HFF-Myc (cell line): Measurements from ENCODE around the gene ACP3.
"Not testable (repeated sequence)": the region's sequence is repeated elsewhere in the genome, so short reads cannot be mapped to it uniquely, and the experiment has no call there.

ENCODE experiments used
- DNase-seq: peaks from one replicate; pipeline ENCODE4 v3.0.0-alpha.2; 2011; ENCODE audit warnings: low read depth; ENCODE audit errors: extremely low read depth
- H3K4me3 ChIP-seq: replicated peaks from 2 replicates; pipeline ENCODE4 v1.5.1; 2011; ENCODE audit warnings: low read depth, mild to moderate bottlenecking, control low read depth, low read length
- TF ChIP-seq, protein P1 (sequence below): IDR thresholded peaks from 2 replicates; pipeline ENCODE4 v1.5.1; 2012; ENCODE audit warnings: mild to moderate bottlenecking, low read depth, low read length, control low read depth; ENCODE audit errors: missing control alignments

The ACP3 gene

GRCh38 chr3:132354916-132355702 lies 37.9 kb downstream of the ACP3 start:
- TF ChIP-seq, protein P1, sequence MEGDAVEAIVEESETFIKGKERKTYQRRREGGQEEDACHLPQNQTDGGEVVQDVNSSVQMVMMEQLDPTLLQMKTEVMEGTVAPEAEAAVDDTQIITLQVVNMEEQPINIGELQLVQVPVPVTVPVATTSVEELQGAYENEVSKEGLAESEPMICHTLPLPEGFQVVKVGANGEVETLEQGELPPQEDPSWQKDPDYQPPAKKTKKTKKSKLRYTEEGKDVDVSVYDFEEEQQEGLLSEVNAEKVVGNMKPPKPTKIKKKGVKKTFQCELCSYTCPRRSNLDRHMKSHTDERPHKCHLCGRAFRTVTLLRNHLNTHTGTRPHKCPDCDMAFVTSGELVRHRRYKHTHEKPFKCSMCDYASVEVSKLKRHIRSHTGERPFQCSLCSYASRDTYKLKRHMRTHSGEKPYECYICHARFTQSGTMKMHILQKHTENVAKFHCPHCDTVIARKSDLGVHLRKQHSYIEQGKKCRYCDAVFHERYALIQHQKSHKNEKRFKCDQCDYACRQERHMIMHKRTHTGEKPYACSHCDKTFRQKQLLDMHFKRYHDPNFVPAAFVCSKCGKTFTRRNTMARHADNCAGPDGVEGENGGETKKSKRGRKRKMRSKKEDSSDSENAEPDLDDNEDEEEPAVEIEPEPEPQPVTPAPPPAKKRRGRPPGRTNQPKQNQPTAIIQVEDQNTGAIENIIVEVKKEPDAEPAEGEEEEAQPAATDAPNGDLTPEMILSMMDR: no peak
- no peak for DNase-seq

DNA sequence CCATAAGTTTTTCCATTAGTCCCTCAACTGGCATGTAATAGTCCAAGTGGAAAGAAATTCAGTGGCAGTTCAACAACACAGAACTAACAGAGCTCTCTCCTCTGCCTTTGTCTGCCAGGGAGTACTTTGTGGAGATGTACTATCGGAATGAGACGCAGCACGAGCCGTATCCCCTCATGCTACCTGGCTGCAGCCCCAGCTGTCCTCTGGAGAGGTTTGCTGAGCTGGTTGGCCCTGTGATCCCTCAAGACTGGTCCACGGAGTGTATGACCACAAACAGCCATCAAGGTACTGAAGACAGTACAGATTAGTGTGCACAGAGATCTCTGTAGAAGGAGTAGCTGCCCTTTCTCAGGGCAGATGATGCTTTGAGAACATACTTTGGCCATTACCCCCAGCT lies 39.4 kb downstream of the ACP3 start:
- no peak overlapping the region for H3K4me3 ChIP-seq
- DNase-seq: no peak
- TF ChIP-seq, protein P1: no peak

More at GRCh38 chr3:132354916-132355702, 37.9 kb downstream of the ACP3 start:
- H3K4me3 ChIP-seq: no peak overlapping the region

GRCh38 chr3:132360717-132361116 lies 43.5 kb downstream of the ACP3 start:
- DNase-seq: no peak
- H3K4me3 ChIP-seq: no peak overlapping the region
- TF ChIP-seq, protein P1: no peak

GRCh38 chr3:132362329-132362728 lies 45.1 kb downstream of the ACP3 start:
- DNase-seq: no peak
- TF ChIP-seq, protein P1: no peak
- no peak overlapping the region for H3K4me3 ChIP-seq

GRCh38 chr3:132368515-132368914 lies 51.3 kb downstream of the ACP3 start:
- no peak overlapping the region for H3K4me3 ChIP-seq
- DNase-seq: no peak
- TF ChIP-seq, protein P1: no peak

DNA sequence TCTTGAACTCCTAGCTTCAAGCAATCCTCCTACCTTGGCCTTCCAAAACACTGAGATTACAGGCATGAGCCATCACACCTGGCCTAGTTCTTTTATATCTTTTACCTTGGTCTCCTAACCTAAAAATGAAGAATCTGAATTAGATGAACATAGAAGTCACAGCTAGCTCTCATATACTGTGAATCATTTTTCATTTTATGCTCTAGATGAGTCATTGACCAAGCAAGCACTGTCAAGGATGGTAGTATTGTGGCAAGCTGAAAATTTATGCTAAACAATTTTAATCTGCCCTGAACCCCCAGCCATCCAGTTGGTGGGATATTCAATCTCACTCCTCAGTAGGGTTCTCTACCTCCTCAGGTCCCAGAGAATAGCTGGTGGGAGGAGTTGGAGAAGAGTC lies 51.8 kb downstream of the ACP3 start:
- no peak for DNase-seq
- no peak overlapping the region for H3K4me3 ChIP-seq
- TF ChIP-seq, protein P1: no peak

- not testable (repeated sequence) for H3K4me3 ChIP-seq, DNase-seq
Observed at GRCh38 chr3:132376945-132377354, 59.7 kb downstream of the ACP3 start.
